ENCODE results near the gene SLC12A5.

SLC12A5 gene

DNA sequence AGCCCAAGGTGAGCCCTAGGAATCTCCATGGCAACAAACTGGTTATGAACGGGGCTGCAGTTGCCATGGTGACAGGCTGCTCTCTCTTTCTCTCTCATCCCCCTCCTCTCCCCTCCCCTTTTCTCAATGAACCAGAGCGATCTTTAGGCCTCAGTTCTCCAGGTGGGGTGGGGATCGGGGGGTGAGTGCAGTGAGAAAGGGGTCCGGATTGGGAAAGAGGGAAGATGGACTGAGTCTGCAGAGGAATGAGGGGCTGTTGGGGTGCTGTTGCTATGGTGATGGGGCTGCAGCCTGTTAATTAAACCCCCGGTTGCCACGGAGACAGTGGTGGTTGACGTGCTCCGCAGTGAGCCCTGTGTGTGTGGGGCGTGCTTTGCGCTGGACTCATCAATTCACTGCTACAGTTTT lies 3.6 kb upstream of the SLC12A5 start:
- DNase-seq (ENCODE audit: low spot score): no peak
- no peak for FAIRE-seq

DNA sequence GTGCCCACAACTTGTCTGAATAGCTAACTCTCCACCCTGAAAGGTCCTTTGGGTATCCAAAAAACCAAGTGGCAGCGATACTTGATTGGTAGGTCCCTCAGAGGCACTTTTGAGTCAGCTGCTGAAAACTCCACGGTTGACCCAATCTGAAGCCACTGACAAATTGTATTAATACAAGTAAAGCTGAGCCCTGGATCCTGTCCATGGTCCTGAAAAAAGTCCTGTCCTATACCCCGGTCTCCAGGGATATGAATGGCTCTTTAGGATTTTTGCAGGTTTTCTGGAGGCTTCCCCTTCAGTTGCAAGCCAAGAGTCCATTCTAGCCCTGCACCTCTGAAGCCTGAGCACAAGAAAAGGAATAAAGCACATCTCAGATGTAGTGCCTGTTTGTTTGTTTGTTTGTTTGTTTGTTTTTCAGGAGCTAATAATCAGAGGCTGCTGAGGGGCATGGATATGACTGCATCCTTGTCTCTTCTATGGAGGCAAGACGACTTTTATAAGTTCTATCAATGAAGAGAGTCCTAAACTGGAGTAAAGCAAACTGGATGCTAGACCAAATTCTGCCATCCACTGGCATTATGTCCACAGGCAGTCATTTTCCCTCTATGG lies 1.7 kb upstream of the SLC12A5 start:
- no peak for FAIRE-seq
- DNase-seq (ENCODE audit: low spot score): no peak

- FAIRE-seq: no peak
- no peak for DNase-seq (ENCODE audit: low spot score)
Observed at GRCh38 chr20:46028110-46028509, 905 bp upstream of the SLC12A5 start.

DNA sequence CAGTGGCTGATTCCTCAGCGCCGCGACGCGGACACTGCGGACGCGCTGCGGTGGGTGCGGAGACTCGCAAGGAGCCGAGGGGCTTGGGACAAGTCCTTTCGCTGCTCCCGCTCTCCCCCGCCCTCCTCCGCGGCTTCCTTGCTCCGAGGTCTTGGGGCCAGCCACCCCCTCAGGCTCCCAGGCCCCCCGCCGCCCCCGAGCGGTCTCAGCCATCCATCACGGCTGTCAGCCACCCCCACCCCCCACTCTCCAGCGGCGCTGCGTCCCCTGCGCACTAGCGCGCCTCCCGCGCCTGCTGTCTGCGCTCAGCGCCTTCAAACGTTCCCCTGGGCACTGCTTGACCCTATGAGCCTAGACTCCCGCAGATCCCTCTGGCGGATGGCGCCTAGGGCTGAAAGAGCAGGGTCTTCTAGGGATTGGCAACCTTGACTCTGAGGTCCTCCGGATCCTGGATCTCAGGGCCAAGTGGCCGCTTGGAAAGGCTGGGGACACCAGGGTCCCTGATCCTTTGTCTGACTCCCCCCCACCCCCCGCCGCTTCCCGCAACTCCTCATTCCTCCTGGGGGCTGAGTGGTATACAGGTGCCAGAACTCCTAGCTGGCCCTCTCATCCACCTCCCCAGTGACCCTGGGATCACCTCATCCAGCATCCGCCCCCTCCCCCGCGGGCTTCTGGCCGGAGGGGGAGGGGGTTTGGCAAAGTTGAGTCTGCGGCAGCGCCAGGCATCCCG lies 1.4 kb downstream of the SLC12A5 start:
- FAIRE-seq (no peak), DNase-seq (ENCODE audit: low spot score) (no peak)

DNA sequence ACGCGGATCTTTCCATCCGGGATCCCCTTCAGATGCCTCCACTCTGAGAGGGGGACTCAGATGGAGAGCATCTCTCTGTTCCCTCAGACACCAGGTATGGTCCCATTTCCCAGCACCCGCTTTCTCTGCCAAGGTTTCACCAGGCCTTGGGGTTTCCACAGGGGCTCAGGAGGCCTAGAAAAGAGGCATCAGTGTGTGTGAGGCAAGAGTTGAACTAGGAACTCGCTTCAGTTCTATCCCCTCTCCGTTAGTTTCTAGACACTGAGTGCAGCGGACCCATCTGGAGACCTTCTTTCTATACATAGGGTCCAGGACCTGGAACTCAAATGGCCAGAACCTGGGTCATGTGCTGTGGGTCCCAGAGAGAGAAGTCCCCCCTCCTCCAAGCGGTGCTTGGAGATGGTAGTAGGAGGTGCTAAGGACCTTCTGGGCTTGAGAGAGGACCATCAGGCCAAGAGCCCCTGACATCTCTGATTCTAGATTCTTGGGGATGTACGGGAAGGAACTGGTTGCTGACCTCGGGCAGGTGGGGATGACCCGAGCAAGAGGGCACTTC lies 2.1 kb downstream of the SLC12A5 start:
- FAIRE-seq: no peak
- DNase-seq (ENCODE audit: low spot score): no peak

DNA sequence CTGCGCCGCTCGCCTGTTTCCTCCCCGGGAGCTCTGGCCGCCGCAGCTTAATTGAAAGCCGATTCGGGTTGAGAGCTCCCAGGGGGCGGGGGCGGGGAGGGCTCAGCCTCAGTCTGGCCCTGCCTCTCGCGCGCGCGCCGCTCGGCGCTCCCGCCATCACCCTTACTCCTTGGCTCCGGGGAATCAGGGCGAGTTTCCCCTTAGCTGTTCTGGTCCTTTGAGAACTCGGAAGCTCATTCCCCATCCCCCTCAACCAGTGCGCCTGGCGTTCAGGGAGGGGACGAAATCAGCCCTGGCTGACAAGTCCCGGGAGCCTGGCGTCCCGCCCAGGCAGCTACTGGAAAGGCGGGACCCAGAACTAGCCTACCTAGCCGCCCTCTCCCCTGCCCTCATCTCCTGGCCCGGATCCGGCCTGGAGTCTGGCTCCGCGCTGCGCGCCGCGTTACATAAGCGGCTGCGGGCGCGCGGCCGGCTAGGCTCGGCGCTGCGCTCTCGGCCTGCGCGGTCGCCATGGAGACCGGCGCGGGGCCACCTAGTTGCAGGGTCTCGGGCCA lies 2.8 kb downstream of the SLC12A5 start:
- DNase-seq (ENCODE audit: low spot score): no peak
- no peak for FAIRE-seq

DNA sequence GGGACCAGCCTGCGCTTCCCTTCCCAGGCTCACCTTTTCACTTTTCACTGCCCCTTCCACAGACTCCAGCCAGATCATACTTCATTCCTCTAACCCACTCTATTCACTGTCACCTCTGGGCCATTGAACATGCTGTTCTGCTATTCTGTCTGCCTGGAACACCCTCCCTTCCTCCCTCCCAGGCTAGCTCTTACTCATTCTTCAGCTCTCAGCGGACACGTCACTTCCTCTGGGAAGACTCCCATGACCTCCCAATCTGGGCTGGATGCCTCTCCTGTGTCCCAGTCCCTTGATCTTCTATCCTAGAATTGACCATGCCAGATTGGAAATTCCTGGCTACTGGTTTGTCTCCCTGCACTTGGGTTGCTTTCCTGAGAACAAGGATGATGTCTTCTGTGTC lies 5.0 kb downstream of the SLC12A5 start:
- no peak for FAIRE-seq
- DNase-seq (ENCODE audit: low spot score): no peak

GRCh38 chr20:46035253-46035652 lies 6.2 kb downstream of the SLC12A5 start:
- FAIRE-seq (no peak), DNase-seq (ENCODE audit: low spot score) (no peak)

- FAIRE-seq (no peak), DNase-seq (ENCODE audit: low spot score) (no peak)
Observed at GRCh38 chr20:46035713-46036112, 6.7 kb downstream of the SLC12A5 start.

- no peak for FAIRE-seq
- DNase-seq (ENCODE audit: low spot score): no peak
Observed at GRCh38 chr20:46036370-46036769, 7.4 kb downstream of the SLC12A5 start.

GRCh38 chr20:46037036-46037435 lies 8.0 kb downstream of the SLC12A5 start:
- no peak for FAIRE-seq
- no peak for DNase-seq (ENCODE audit: low spot score)

DNA sequence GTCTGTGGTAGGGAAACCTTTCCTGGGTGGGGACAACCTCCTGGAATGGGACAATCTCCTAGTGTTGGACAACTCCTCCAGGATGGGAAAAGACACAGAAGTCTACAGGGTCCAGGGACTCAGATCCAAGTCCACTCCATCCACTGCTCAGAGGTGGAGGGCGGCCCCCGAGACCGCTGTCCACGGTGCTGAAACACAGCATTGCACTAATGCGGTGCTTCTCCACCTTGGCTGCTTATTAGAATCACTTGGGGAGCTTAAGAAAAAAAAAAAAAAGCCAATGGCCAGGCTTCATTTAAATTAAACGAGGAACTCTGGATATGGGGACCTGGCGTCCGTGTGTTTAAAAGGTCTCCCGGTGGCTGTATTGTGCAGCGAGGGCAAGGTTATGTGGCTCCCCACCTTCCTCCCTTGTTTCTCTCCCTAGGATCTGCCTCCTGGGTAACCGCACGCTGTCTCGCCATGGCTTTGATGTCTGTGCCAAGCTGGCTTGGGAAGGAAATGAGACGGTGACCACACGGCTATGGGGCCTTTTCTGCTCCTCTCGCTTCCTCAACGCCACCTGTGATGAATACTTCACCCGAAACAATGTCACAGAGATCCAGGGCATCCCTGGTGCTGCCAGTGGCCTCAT lies 12.0 kb downstream of the SLC12A5 start:
- FAIRE-seq (no peak), DNase-seq (ENCODE audit: low spot score) (no peak)

DNA sequence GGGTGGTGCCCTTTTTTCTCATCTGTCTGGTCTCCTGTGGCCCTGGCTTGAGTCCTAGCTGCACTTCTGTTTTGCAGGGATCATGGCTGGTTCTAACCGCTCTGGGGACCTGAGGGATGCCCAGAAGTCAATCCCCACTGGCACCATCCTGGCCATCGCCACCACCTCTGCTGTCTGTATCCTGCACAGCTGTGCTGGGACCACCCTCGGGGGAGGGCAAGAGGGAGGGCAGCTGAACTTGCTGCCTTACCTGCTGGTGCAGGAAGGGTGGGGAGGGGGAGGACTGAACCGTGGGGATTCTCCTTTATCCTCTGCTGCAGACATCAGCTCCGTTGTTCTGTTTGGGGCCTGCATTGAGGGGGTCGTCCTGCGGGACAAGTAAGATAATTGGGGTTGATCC lies 14.5 kb downstream of the SLC12A5 start:
- FAIRE-seq: no peak
- DNase-seq (ENCODE audit: low spot score): no peak

GRCh38 chr20:46044896-46045295 lies 15.9 kb downstream of the SLC12A5 start:
- DNase-seq (ENCODE audit: low spot score) (no peak), FAIRE-seq (no peak)

GRCh38 chr20:46046588-46047310 lies 17.7 kb downstream of the SLC12A5 start:
- no peak for FAIRE-seq

GRCh38 chr20:46047821-46048220 lies 18.8 kb downstream of the SLC12A5 start:
- no peak for DNase-seq (ENCODE audit: low spot score)
- no peak for FAIRE-seq

More at GRCh38 chr20:46046588-46047310, 17.7 kb downstream of the SLC12A5 start:
- no peak for DNase-seq (ENCODE audit: low spot score)

DNA sequence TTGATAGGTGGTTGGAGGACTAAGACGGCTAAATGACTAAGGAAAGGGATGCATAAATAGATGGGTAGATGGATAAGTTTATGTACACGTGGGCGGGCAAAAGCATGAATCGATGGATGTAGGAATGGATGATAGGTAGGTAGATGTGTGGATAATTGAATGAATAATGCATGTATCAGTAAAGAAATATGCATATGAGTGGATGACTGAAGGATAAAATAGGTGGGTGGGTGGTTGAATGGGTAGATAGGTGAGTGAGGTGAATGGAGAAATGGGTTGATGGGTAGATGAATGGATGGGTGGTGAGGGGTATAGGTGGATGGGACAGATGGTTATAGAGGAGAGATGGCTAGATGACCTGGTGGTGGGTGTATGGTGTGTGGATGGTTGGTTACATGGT lies 20.2 kb downstream of the SLC12A5 start:
- no peak for FAIRE-seq
- no peak for DNase-seq (ENCODE audit: low spot score)

- no peak for DNase-seq (ENCODE audit: low spot score)
- FAIRE-seq: no peak
Observed at GRCh38 chr20:46049815-46050214, 20.8 kb downstream of the SLC12A5 start.

- FAIRE-seq (no peak), DNase-seq (ENCODE audit: low spot score) (no peak)
Observed at GRCh38 chr20:46050444-46050843, 21.4 kb downstream of the SLC12A5 start.

DNA sequence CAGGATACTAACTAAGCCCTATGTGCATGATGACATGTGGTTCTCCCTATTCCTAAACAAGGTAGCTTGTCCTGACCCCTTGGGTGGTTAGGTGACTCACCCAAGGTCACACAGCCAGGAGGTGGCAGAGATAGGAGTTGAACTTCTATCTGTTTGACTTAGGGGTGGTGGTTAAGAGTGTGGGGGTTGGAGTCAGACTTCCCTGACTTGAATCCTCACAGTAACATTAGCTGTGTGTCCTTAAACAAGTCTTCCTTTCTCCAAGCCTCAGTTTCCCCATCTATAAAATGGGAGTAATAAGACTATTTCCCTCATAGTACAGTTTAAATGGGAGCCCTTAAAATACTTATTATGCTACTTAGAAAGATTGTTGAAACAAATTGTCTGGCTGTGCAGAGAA lies 21.9 kb downstream of the SLC12A5 start:
- DNase-seq (ENCODE audit: low spot score) (no peak), FAIRE-seq (no peak)

- peak; percentile 14 for DNase-seq (ENCODE audit: low spot score)
- no peak for FAIRE-seq
Observed at GRCh38 chr20:46051556-46052308, 22.7 kb downstream of the SLC12A5 start.

All from RCC 7860 (cell line).